Stimulated activated CD8-positive, alpha-beta memory T cell treated with anti-CD3 and anti-CD28 coated beads, Interleukin-12 subunit alpha, Interleukin-12 subunit beta, amount 100 ng/mL, for 4 hours (primary cell): ENCODE data around the gene PRKCD.

Source experiments
- DNase-seq: peaks from one replicate; pipeline ENCODE4 v3.0.0-alpha.2; 2020; ENCODE audit warnings: low read depth

The PRKCD gene

DNA sequence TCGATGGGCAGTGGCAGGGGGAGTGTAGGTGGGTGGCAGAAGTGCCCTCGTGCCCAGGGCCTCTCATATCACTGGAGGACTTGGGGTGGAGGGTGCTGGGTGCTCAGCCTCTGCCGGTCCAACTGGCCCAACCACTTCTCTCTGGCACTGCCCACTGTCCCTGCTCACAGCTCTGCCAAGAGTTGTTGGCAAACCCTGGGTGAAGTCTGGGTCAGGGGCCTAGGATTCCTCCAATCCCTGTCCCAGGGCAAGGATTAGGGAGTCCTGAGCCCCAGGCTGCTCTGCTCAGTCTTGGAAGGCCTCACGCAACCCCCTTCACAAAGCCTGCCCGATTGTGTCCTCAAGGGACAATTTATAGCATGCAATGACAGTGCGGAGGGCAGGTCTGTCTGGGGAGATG is 5.2 kb upstream of the PRKCD start:
- DNase-seq: no peak

DNA sequence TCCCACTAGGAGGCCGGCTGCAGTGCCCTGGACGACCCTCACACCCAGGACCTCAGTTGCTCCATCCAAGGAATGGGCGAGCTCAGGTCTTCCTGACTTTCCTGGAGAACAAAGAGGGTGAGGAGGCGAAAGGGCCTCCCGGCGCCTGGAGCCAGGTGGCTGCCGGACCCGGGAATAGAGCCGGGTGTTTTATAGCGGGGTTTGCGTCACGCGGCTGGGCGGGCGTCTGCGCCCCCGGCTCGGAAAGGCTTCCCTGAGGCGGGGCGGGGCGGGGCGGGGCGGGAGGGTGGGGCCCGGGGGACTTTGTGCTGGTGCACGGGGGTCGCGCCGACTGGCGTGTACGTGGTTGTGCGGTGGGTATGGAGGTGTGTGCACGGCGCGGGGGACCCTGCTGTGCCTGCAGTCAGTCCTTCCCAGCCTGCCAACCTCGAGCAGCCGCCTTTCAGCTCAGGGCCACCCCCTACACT is 4.6 kb upstream of the PRKCD start:
- DNase-seq: no peak

DNA sequence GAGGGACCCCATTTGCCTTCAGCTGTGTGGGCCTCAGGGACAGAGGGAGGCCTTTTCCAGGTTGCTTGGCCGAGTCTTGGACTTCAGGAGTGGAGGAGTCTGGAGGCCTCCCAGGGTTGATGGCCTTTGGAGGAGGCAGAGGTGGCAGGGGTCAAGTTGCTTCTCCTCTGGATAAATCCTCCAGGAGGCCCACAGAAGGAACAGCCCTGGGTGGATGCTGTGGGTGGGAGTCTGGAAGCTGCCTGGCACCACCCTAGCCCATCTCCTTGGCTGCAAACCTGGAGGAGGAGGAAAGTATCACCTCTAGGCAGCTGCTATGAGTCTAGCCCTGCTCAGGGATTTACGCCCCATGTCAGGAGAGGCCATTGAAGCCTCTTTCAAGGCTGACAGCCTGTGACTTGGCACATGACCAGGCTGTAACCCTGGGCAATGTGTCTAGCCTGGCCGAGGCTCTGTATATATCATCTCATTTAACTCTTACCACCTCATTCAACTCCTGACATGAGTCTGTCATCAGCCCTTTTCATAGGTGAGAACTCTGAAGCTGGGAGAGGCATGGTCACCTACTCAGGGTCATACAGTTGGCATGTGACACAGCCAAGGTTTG is 2.9 kb upstream of the PRKCD start:
- no peak for DNase-seq

DNA sequence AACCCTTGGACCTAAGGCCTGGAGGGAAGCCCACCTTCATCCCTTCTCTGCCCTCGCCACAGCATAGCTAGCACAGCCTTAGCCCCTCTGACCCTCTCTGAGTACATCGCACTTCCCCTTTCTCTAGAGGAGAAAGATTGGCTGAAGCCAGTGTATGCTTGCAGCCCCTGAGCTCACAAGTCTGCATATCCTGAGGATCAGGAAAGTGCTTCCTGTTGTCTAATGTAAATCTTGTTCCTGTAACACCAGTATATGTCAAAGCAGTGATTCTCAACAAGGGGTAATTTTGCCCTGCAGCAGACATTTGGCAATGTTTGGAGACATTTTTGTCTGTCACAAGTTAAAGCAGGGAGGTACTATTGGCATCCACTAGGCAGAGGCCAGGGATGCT is 2.2 kb upstream of the PRKCD start:
- DNase-seq: no peak

DNA sequence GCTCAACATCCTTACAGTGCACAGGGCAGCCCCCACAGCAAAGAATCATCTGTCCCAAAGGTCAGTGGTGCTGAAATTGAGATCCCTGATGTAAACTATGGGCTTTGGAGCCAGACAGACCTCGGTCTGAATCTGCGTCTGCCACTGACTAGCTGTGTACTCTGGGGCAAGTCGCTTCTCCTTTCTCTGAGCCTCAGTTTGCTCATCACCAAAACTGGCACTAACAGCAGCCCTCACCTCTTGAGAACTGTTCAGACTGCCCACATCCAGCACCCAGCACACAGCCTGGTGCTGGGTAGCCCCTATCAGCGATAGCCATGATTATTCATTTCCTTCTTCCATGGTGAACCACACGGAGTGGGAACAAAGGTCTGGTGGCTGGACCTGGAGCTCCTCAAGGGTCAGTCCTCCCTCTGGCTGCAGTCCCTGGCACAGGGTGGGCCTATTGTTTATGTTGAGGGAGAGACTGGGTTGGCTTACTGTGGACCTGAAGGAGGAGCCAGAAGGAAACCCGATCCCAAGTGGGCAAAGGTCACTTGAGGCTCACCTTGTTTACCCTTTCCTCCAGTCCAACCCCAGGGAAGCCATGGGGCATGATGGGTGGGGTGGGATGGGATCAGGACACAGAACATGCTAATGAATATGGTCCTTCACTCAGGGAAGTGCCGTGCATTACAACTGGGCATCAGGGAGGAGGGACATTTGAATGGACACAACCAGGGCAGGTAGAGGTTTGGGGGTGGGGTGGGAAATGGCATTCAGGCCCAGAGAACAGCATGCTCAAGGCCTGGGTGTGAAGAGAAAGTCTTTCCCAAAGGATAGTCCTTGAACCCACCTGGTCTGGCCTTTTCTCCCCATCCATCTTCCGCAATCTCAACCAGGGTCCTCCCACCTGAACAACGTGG is 1.6 kb upstream of the PRKCD start:
- no peak for DNase-seq

DNA sequence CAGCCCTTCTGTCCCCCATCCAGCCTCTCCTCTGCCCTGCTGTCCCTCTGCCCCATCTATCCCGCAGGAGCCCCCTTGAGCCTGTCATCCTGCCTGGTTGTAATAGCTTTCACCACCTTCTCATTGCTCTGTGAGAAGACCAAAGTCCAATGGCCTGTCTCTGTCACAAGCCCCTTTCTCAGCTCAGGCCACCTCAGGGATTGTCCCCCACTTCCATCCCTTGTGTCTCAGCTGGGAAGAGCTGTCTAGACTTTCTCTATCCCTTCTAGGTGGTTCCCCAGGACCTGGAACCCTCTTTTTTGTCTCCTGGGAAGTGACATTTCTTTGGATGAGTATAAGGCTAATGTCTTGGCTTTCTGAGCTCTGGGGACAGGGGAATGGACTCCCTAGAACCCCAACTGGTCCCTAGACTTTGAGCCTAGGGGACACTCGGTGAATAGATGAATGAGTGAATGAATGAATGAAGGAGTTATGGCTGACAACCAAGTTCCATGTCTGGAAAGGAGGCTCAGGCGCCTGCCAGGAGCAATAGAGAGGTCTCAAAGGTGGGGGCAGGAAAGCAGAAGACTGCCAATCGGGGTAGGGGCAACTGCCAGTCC is 849 bp upstream of the PRKCD start:
- no peak for DNase-seq

DNA sequence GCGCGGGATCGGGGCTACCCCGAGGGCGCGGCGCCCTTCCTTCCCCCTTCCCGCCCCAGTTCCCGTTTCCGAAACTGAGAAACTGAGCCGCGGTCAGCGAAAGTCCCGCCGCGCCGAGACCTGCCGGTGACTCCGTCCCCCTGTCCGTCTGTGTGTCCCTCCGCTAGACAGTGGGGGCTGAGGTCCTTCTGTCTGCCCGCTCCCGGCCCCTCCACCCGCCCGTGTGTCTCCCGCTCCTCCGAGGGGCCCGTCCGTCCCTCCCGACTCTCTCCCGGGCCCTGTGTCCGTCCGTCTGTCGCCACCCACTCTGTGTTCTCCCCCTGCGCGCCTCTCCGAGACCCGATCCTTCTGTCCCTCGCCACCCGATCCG is 426 bp downstream of the PRKCD start:
- DNase-seq: no peak

DNA sequence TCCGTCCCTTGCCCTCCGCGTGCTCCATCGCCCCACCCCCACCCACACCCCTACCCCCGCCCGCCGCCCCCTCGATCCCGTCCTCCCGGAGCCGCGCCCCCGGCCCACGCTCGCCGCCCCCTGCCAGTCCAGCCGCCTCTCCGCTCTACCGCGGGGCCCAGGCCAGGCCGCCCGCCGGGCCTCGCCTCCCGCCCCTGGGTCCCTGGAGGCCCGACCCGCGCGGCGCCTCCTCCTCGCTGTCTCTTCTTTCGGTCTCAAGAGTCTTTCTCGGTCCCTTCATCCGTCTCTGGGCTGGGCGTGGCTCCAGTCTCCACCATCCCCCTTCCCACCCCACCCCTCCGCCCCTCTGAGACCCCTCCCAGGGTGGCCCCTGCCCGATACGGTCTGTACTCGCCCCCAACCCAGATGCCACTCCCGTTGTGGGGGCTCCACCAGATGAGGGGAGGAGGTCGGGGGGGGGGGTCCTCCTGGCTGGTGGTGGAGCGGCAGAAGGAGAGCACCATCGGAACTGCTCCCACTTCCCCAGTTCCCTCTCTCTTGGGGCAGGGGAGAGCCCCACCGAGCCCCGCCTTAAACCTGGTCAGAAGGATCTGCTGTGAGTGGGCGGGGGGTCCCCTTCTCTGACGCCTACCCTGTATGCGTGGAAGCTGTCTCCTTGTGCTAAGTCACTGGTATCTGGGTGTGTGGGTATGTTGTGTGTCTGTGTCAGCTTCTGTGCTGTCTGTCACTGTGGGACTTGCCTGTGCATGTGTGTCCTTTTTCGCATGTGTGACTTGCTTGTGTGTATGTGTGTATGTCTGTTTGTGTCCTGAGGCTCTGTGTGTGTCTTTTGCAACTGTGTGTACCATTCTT is 1.0 kb downstream of the PRKCD start:
- peak; percentile 32 for DNase-seq

DNA sequence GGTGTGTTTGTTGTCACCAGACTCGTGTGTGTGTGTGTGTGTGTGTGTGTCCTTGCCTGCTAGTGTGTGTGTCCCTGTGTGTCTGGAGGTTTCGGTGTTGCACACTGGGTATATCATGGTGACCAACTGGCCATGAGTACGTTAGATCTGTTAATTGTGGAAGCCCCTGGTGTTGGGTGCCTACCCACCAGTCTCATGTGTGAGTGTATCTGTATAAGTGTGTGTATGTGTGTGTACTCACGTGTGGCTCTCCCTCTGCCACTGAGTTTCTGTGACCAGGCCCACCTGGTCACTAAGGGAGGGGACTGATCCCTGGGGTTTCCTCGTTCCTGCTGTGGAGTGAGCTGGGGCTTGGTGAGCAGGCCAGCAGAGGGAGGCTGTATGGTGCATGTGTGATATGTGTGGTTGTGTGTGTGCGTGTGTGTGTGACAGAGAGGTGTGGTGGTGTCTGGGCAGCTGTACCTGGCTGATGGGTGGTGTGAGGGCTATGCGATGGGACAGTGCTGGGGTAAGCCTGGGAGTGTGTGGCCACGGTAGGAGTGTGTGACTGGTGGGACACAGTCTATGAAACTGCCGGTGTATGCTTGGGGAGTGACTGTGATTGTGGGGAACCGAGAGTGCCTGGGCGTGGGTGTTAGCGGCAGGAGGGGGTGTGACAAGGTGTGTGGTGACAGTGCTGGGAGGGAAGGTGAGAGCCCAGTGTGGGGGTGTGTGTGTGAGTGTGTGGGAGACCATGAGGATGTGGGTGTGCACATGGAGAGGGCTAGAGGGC is 1.8 kb downstream of the PRKCD start:
- peak; percentile 55 for DNase-seq

DNA sequence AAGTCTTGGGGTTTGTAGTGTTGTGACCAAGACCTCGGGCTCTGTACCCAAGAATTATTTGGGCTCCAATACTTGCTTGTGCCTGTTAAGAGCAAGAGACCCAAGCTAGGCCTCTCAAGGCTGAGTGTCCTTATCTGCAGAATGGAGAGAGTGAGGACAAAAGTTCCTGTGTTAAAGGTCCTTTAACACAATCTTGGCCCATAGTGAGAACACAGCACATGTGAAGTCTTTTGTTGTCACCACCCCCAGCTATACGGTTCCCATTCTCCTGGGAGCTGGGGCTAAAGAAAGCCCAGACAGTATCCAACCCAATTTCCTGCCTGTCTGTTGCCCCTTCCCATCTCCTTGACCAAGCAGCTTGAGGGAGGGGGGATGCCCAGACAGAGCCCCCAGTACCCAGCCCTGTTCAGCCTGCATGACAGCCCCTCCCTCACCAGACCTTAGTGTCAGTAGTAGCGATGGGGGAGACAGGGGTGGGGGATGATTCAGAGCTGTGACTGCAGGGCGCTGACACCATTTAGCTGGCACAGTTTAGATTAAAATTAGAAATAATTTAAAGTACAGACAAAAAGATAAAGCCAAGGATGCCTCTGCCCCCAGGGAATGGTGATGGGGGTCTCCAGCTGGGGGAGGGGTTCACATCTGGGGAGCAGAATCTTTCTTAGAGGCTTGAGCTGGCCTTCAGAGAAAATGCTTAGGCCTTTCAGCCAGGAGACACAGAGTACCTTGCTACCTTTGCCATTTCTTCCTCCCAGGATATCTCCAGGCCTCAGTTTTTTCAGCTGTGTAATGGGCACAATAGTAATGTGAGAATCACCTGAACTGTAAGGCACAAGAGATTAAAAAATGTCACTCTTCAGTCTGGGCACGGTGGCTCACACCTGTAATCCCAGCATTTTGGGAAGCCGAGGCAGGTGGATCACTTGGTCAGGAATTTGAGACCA is 2.7 kb downstream of the PRKCD start:
- DNase-seq: no peak

DNA sequence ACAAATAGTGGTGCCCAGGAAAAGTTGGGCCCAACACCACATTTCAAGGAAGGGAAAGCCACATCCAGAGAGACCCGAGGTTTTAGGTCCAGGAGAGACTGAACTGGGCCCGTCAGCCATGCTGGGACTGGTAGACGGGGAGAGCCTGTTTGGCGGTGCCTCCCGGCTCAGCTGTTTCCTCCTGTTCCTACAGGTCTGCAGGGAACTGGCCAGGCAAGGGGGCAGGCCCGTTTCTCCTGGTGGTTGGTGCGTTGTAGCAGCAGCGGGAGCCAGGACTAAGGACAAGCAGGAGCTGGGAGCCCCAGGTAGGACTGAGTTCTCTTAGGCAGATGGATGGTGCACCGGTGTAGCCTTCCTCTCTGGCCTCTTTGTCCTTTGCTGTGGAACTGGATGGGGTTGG is 3.9 kb downstream of the PRKCD start:
- no peak for DNase-seq

DNA sequence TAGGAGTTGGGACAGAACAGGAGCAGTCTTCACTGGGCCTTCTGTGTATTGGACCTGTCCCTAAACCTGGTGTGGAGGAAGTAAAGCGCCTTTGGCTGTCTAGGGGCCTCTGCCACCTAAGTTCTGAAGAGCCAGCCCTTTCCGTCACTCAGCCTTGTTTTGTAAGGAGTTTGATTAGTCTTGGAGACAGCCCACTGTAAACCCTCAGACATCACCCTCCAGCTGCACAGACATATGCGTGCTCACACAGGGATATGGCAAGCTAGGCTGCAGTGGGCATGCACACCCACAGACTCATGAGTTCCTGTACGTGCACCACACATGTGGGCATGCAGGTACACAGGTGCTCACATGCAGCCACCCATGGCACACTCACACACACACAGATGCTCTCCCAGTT is 5.2 kb downstream of the PRKCD start:
- no peak for DNase-seq

DNA sequence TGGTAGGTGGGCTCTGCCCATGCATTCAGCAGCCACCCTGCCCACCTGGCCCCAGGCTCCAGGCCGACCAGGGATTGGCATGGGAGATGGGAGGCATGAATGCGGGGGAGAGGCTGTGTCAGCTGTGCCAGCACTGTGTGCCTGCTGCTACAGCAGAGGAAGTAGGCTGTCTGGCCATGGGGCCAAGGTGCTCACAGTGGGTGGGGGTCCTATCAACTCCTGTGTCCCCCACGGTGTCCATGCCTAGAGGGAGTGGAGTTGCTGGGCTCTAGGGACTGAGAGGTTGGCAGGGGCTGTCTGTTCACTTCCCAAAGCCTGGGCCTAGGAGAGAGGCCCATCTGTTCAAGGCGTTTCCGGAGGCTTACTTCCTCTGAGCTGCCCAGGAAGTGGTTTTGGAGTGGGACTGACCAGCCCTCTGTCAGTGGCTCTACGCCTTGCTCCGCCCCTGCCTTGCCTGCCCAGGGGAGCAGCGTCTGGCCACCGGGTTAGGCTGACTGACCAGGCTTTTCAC is 5.8 kb downstream of the PRKCD start:
- no peak for DNase-seq

DNA sequence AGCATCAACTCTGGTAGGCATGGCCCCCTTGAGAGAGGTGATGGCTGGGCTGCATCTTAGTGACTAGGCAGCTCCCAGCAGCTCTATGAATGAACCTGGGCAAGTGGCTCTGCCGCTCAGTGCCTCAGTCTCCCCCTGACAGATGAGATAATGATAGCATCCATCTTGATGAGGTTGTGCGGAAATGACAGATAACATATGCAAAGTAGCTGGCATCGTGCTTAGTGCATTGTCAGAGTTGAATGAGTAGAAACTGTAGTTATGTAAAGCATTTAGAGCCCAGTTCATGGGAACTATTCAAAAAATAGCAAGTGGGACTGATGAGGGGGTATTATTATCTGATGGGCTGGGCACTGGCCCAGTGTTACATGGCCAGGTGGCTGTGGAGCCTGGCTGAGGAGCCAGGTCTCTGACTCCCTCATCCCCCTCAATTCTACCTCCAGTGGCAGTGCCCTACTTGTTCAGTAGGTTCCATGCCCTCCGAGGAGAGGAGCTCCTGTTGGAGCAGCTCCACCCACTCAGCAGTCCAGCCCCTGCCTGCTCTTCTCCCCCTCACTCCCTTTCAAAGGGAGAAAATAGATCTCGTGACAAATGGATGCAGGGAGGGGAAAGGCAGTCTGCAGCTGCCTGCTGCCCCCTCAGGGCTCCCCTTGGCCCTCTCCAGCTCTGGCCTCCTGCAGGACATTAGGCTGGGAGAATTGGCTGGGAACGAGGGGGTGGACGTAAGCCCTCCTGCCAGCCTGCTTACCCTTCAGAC is 6.6 kb downstream of the PRKCD start:
- no peak for DNase-seq

DNA sequence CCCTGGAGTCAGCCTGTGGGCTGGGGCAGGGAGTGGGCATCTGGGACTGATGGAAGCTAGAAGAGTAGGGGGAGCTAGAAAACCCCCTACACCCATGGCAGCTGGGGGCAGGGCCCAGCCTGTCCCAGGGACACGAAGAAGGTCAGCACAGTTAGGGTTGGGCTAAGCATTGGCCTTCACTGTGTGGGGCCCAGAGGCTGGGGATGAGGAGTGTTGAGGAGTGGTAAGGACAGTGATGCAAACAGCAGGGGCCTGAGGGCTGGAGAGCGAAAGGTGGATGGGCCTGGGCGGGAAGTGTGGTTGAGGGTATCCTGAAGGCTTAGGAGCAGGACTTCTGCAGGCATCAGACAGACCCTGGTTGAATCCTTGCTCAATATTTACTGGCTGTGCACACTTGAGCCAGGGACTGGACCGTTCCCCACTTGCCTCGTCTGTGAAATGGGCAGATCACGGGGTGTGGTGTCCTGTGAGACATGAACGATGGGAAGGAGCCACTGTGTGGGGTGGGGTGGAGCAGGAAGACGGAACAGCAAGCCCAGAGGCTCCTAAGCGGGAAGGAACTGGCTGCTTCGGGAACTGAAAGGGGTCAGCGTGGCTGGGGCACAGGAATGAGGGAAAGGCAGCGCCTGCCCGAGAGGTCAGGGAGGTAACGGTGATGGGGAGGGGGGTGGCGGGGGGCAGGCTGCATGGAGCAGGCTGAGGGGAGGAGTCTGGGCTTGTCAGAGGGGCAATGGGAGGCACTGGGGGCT is 7.3 kb downstream of the PRKCD start:
- DNase-seq: no peak

DNA sequence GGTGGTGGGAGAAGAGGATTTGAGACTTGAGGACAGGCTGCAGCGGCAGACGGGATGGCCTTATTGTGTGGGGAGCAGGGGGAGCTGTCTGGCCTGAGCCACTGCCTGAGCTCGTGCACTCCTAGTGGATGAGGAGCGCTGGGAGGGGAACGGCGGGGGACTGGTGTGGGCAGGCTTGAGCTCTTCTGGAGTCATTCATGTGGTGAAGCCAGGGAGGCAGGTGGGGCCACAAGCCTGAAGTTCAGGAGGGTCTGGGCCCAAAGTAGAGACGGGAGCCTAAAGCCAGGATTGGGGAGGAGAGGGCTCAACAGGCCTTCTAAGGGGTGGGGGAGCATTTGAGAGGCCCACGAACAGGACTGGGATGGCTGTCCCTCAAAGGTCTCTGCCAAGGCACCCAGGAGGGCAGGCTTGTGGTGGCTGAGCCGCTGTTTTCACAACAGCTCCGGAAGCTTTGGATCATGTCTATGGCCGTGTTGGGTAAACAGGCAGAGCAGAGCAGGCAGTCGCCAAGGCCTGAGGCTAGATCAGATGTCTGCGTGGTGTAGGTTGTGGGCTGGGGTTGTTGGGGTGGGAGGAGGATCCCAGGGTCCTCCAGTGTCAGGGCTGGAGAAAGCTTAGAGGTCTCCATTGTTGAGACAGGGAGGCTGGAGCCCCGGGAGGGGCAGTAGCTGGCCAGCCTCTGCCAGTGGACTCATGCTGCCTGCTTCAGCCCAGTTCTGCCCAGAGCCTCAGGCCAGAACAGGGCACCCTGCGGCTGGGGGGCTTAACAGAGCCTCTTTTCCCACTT is 8.2 kb downstream of the PRKCD start:
- no peak for DNase-seq

DNA sequence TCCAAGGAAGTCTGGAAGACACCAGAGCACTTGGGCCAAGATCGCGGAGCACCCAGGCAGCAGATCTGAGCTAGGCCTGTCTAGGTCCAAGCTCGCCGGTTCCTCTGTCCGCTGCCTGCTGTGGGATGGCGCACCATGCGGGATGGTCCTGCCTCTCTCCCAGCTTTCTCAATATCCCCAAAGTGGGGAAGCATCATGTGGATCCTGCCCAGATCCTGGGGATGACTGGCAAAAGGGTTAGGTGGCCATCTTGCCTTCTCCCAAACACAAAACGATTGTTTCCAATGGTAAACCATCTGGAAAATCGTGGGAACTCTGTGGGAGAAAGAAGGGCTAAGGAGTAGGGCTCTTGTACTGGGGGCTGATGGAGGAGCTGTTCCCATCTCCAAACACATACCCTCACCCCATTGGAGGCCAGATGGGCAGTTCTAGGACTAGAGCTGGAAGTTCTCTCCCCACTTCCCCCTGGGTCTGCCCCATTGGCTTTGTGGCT is 8.9 kb downstream of the PRKCD start:
- DNase-seq: no peak
